HG02884 (cell line): ENCODE data around the gene C2orf42.
A peak's percentile ranks its signal among the peaks of the same experiment; 100 is the strongest.
"Not testable (repeated sequence)": the region's sequence is repeated elsewhere in the genome, so short reads cannot be mapped to it uniquely, and the experiment has no call there.

ENCODE experiments used
- ATAC-seq: cut with Tn5 transposase; IDR thresholded peaks from one replicate; pipeline ENCODE4 v1.9.1; 2021; ENCODE audit warnings: mild to moderate bottlenecking, moderate library complexity; ENCODE audit not compliant: unreplicated experiment

C2orf42 gene

GRCh38 chr2:70181363-70181956, 9.4 kb downstream of the C2orf42 start:
- peak; percentile 79 for ATAC-seq

- ATAC-seq, result no peak
Measured at GRCh38 chr2:70173520-70173919, 17.3 kb downstream of the C2orf42 start.

- ATAC-seq, result not testable (repeated sequence)
Measured at GRCh38 chr2:70169654-70170245, 21.1 kb downstream of the C2orf42 start.

GRCh38 chr2:70161069-70161534, 29.7 kb downstream of the C2orf42 start:
- peak; percentile 82 for ATAC-seq

GRCh38 chr2:70160545-70160944, 30.3 kb downstream of the C2orf42 start:
- ATAC-seq, result no peak

- not testable (repeated sequence) for ATAC-seq
Measured at GRCh38 chr2:70149130-70149686, 41.6 kb downstream of the C2orf42 start.

- ATAC-seq, result not testable (repeated sequence)
Measured at GRCh38 chr2:70148211-70148760, 42.5 kb downstream of the C2orf42 start.

GRCh38 chr2:70145851-70146739, 44.7 kb downstream of the C2orf42 start:
- no peak for ATAC-seq

GRCh38 chr2:70145144-70145490, 45.7 kb downstream of the C2orf42 start:
- no peak for ATAC-seq

GRCh38 chr2:70144443-70145143, 46.2 kb downstream of the C2orf42 start:
- no peak for ATAC-seq

GRCh38 chr2:70143314-70144150, 47.3 kb downstream of the C2orf42 start:
- ATAC-seq, result no peak

GRCh38 chr2:70142590-70143313, 48.1 kb downstream of the C2orf42 start:
- peak; percentile 56 for ATAC-seq

- ATAC-seq, result peak; percentile 36
Measured at GRCh38 chr2:70141902-70142589, 48.8 kb downstream of the C2orf42 start.

GRCh38 chr2:70141212-70141901, 49.5 kb downstream of the C2orf42 start:
- peak; percentile 41 for ATAC-seq

- no peak for ATAC-seq
Measured at GRCh38 chr2:70140791-70141211, 50.0 kb downstream of the C2orf42 start.

- not testable (repeated sequence) for ATAC-seq
Measured at GRCh38 chr2:70134323-70134983, 56.4 kb downstream of the C2orf42 start.
